Measurements from ENCODE around the gene CHRNA1. TPM values are rescaled to one million over a fixed set of nuclear protein-coding genes. Genes with fewer than 3 reads are reported as not detected.

CHRNA1 gene
- total and polyA plus RNA-seq, 9 of the 15 experiments (the other 6 are each of a cell fraction or from before 2014, with no cell fraction given): not detected

GRCh38 chr2:174765576-174765975, 1.3 kb upstream of the CHRNA1 start (continued):
- TF ChIP-seq CLOCK (CRISPR knock-in tag; IDR thresholded peaks at IDR 0.05; ENCODE audit: borderline replicate concordance): no peak

- Histone ChIP-seq H3K4me3 (no peak overlapping the region), H2AFZ (ENCODE audit: low read depth, low read length) (no peak overlapping the region), H3K27me3 (ENCODE audit: control insufficient read depth in 2 of 2, insufficient read depth in 2 of 2, low read length in 2 of 2) (peaks cover 5 to 31% of the 10 kb centered on the region in 2 experiments; a peak in 2 of 5 replicates), H3K9me1 (ENCODE audit: control insufficient read depth, insufficient read depth, low read length) (no peaks in the 10 kb centered on the region), H3K4me2 (ENCODE audit: insufficient read depth, low read length) (no peak overlapping the region), H3K79me2 (ENCODE audit: control insufficient read depth, insufficient read depth, low read length) (no peaks in the 10 kb centered on the region), H3K36me3 (ENCODE audit: control insufficient read depth, insufficient read depth, low read length) (no peaks in the 10 kb centered on the region), H3K9me3 (replicated peaks; ENCODE audit: control insufficient read depth, insufficient read depth, low read depth, low read length) (no peaks in the 10 kb centered on the region), H4K20me1 (replicated peaks; ENCODE audit: control insufficient read depth, insufficient read depth, low read length) (no peaks in the 10 kb centered on the region), H3K4me1 (replicated peaks in 1 of 2; ENCODE audit: control insufficient read depth in 2 of 2, insufficient read depth in 2 of 2, low read length in 2 of 2) (no peaks in the 10 kb centered on the region), H3K27ac (ENCODE audit: extremely low read depth, low read depth, low read length) (no peak overlapping the region), H3K9ac (ENCODE audit: insufficient read depth in 1 of 2, low read depth in 2 of 2, low read length in 2 of 2) (no peak overlapping the region)
- FAIRE-seq (no peak), DNase-seq (ENCODE audit: extremely low read depth in 1 of 4, low spot score in 3 of 4) (no peak), ATAC-seq (no peak)
- in situ Hi-C loops (cut with MboI) (no loop called here), intact Hi-C loops (cut with micrococcal nuclease) (no loop called here)
- no TSS peak for BruUV-seq (replicated peaks)
- TF ChIP-seq ZNF282 (CRISPR knock-in tag; IDR thresholded peaks at IDR 0.05) (no peak), MEF2D (tag; conservative IDR thresholded peaks at IDR 0.05; ENCODE audit: low read depth) (no peak)
- ChIA-PET POLR2A (interaction anchor here (0.8 kb wide), 1 partner anchor 7 kb away, joined by 5 read pairs; no protein-coding TSS in a partner anchor), CTCF (ENCODE audit: low intra/inter-chr PET ratio) (no interaction called here)
- WGBS (ENCODE audit: insufficient coverage, low coverage, missing lambda C conversion rate): 1% methylated on average over 4 of the region's 4 CpGs
Measured at GRCh38 chr2:174763780-174764179, 492 bp downstream of the CHRNA1 start.

All from K562 (cell line).